IMR-90 (cell line): ENCODE results near the gene UST. TPM values are rescaled to one million over a fixed set of nuclear protein-coding genes. Genes with fewer than 3 reads are reported as not detected.

Source experiments
- ATAC-seq: fragments of 200-7000 bp; cut with Tn5 transposase; 2 replicates; pipeline ENCODE4 v1.9.1; 2020; ENCODE audit warnings: low read depth, mild to moderate bottlenecking, moderate library complexity
- BruUV-seq: library from RNA; stranded (reverse); fragments of 400-500 nt; replicated peaks from 2 replicates; lab custom pipeline; 2021; lab: Mats Ljungman, UMichigan
- CTCF ChIA-PET: fragments of 300-600 bp; formaldehyde crosslinking; extraction: SDS; loops from one replicate; lab custom pipeline; 2021; ENCODE audit warnings: antibody characterized with exemption; lab: Yijun Ruan, JAX
- POLR2A ChIA-PET: fragments of 300-600 bp; sonication (Branson Sonifier 250); formaldehyde crosslinking; loops from one replicate; lab custom pipeline; 2022; ENCODE audit warnings: antibody characterized with exemption; ENCODE audit not compliant: unreplicated experiment; lab: Charles Lee
- DNase-seq: peaks from one replicate; pipeline ENCODE4 v3.0.0; 2013
- H2AFZ ChIP-seq: replicated peaks from 2 replicates; pipeline ENCODE3; 2013; ENCODE audit warnings: low read length, mild to moderate bottlenecking; ENCODE audit not compliant: poor library complexity
- H2AK5ac ChIP-seq: 2 replicates; pipeline ENCODE4 v1.6.1; 2013; ENCODE audit warnings: low read depth, low read length, inconsistent platforms
- H2AK9ac ChIP-seq: replicated peaks from 2 replicates; pipeline ENCODE3; 2013; ENCODE audit warnings: mild to moderate bottlenecking, low read depth, low read length, moderate library complexity; ENCODE audit not compliant: poor library complexity
- H2BK120ac ChIP-seq: 2 replicates; pipeline ENCODE4 v1.6.1; 2013; ENCODE audit warnings: low read depth, low read length, inconsistent platforms
- H2BK15ac ChIP-seq: 3 replicates; pipeline ENCODE4 v1.6.1; 2013; ENCODE audit warnings: low read depth, low read length, inconsistent platforms
- H2BK20ac ChIP-seq: 2 replicates; pipeline ENCODE4 v1.6.1; 2013; ENCODE audit warnings: low read depth, mild to moderate bottlenecking, inconsistent platforms, low read length, moderate library complexity
- H2BK5ac ChIP-seq: 2 replicates; pipeline ENCODE4 v1.6.1; 2013; ENCODE audit warnings: mild to moderate bottlenecking, low read depth, low read length, inconsistent platforms; ENCODE audit not compliant: poor library complexity, severe bottlenecking
- H3K14ac ChIP-seq: replicated peaks from 2 replicates; pipeline ENCODE4 v1.6.1; 2013; ENCODE audit warnings: low read depth, low read length, inconsistent platforms
- H3K18ac ChIP-seq: 2 replicates; pipeline ENCODE4 v1.6.1; 2013; ENCODE audit warnings: low read depth, low read length, control low read depth
- H3K23ac ChIP-seq: 2 replicates; pipeline ENCODE4 v1.6.1; 2013; ENCODE audit warnings: low read depth, low read length, inconsistent platforms
- H3K27ac ChIP-seq: 2 replicates; pipeline ENCODE4 v1.5.1; 2013; ENCODE audit warnings: mild to moderate bottlenecking, control low read depth, low read length; ENCODE audit not compliant: insufficient read depth
- H3K27me3 ChIP-seq: 2 replicates; pipeline ENCODE4 v1.6.1; 2013; ENCODE audit warnings: low read length; ENCODE audit not compliant: control insufficient read depth, insufficient read depth
- H3K36me3 ChIP-seq: 2 replicates; pipeline ENCODE4 v1.6.1; 2013; ENCODE audit warnings: low read length, mixed read lengths; ENCODE audit not compliant: control insufficient read depth, insufficient read depth
- H3K4ac ChIP-seq: 2 replicates; pipeline ENCODE4 v1.6.1; 2013; ENCODE audit warnings: low read depth, low read length, inconsistent platforms
- H3K4me1 ChIP-seq: 2 replicates; pipeline ENCODE4 v1.6.1; 2013; ENCODE audit warnings: low read length, mixed read lengths; ENCODE audit not compliant: control insufficient read depth, insufficient read depth
- H3K4me2 ChIP-seq: 2 replicates; pipeline ENCODE4 v1.6.1; 2013; ENCODE audit warnings: low read depth, mild to moderate bottlenecking, control low read depth, low read length, moderate library complexity
- H3K4me3 ChIP-seq: 2 replicates; pipeline ENCODE4 v1.5.1; 2013; ENCODE audit warnings: low read depth, mild to moderate bottlenecking, control low read depth, low read length, moderate library complexity; ENCODE audit not compliant: insufficient read depth
- H3K56ac ChIP-seq: 2 replicates; pipeline ENCODE4 v1.6.1; 2013; ENCODE audit warnings: low read length, inconsistent platforms; ENCODE audit not compliant: insufficient read depth; ENCODE audit errors: extremely low read depth
- H3K79me1 ChIP-seq, 2 experiments: 2 replicates each; pipeline ENCODE4 v1.6.1; 2013; ENCODE audit warnings: low read length in 2 of 2, inconsistent platforms in 1 of 2, low read depth in 1 of 2
- H3K9ac ChIP-seq: 2 replicates; pipeline ENCODE4 v1.6.1; 2013; ENCODE audit warnings: low read depth, low read length, control low read depth
- H3K9me1 ChIP-seq: 2 replicates; pipeline ENCODE4 v1.6.1; 2013; ENCODE audit warnings: low read length, inconsistent platforms; ENCODE audit not compliant: insufficient read depth
- H3K9me3 ChIP-seq: 2 replicates; pipeline ENCODE4 v1.6.1; 2013; ENCODE audit warnings: low read length; ENCODE audit not compliant: control insufficient read depth, insufficient read depth
- H4K20me1 ChIP-seq: 2 replicates; pipeline ENCODE4 v1.6.1; 2013; ENCODE audit warnings: low read length, inconsistent platforms; ENCODE audit not compliant: insufficient read depth
- H4K5ac ChIP-seq: 2 replicates; pipeline ENCODE4 v1.6.1; 2013; ENCODE audit warnings: mild to moderate bottlenecking, low read depth, low read length, control low read depth
- H4K8ac ChIP-seq, 2 experiments: 2 replicates each; pipeline ENCODE4 v1.6.1; 2013; ENCODE audit warnings: low read depth in 2 of 2, low read length in 2 of 2, control low read depth in 1 of 2, inconsistent platforms in 1 of 2
- H4K91ac ChIP-seq: 2 replicates; pipeline ENCODE4 v1.6.1; 2013; ENCODE audit warnings: low read depth, low read length, inconsistent platforms; ENCODE audit not compliant: insufficient read depth
- CEBPB ChIP-seq: IDR thresholded peaks from 2 replicates; pipeline ENCODE4 v1.6.1; 2012; ENCODE audit warnings: low read depth, low read length, improper control_type of control experiment
- FOS ChIP-seq: fragments of 150-350 bp; IDR thresholded peaks from 2 replicates; pipeline ENCODE4 v1.6.1; 2016; ENCODE audit warnings: low read depth, low read length
- MAFK ChIP-seq: IDR thresholded peaks from 2 replicates; pipeline ENCODE4 v1.6.1; 2012; ENCODE audit warnings: low read depth, low read length, improper control_type of control experiment
- RFX5 ChIP-seq: IDR thresholded peaks from 2 replicates; pipeline ENCODE4 v1.8.0; 2012; ENCODE audit warnings: low read depth, mild to moderate bottlenecking, low read length, moderate library complexity
- WGBS, 2 experiments: methylation state at CpG; one replicate each; pipeline versions ENCODE4 v1.1.5 to v1.1.7; 2013; ENCODE audit warnings: missing lambda C conversion rate in 2 of 2; ENCODE audit not compliant: insufficient read length in 1 of 2; ENCODE audit errors: extremely low coverage in 2 of 2; 5-methylcytosine and 5-hydroxymethylcytosine counted together
- dilution Hi-C: fragments of 300-500 bp; cut with HindIII; formaldehyde crosslinking; loops from one replicate; pipeline ENCODE4 v1.14.3; 2018; ENCODE audit warnings: low sequenced_read_pairs; ENCODE audit not compliant: unreplicated experiment
- in situ Hi-C: fragments of 300-500 bp; cut with MboI; formaldehyde crosslinking; loops from 3 replicates; pipeline ENCODE4 v1.14.3; 2019; ENCODE audit warnings: low sequenced_read_pairs, inconsistent platforms, mixed read lengths
- intact Hi-C: fragments of 100-400 bp; cut with micrococcal nuclease; formaldehyde crosslinking; loops from 2 replicates; pipeline ENCODE4 v1.10.0; 2022
- polyA plus RNA-seq, 3 experiments: library from polyadenylated mRNA; depleted of rRNA; stranded (reverse); fragments of >200 nt; gene quantifications; 2 replicates each; pipeline ENCODE4 v1.2.3, GENCODE V29; 2012; ENCODE audit warnings: low replicate concordance in 1 of 3
- total RNA-seq: library from RNA; depleted of rRNA; stranded (reverse); fragments of >200 nt; gene quantifications from 2 replicates; pipeline ENCODE4 v1.2.3, GENCODE V29; 2012

UST gene
- total and polyA plus RNA-seq, 2 of the 4 experiments (the other 2 are of a cell fraction), result 7.7 to 13.8 TPM

DNA sequence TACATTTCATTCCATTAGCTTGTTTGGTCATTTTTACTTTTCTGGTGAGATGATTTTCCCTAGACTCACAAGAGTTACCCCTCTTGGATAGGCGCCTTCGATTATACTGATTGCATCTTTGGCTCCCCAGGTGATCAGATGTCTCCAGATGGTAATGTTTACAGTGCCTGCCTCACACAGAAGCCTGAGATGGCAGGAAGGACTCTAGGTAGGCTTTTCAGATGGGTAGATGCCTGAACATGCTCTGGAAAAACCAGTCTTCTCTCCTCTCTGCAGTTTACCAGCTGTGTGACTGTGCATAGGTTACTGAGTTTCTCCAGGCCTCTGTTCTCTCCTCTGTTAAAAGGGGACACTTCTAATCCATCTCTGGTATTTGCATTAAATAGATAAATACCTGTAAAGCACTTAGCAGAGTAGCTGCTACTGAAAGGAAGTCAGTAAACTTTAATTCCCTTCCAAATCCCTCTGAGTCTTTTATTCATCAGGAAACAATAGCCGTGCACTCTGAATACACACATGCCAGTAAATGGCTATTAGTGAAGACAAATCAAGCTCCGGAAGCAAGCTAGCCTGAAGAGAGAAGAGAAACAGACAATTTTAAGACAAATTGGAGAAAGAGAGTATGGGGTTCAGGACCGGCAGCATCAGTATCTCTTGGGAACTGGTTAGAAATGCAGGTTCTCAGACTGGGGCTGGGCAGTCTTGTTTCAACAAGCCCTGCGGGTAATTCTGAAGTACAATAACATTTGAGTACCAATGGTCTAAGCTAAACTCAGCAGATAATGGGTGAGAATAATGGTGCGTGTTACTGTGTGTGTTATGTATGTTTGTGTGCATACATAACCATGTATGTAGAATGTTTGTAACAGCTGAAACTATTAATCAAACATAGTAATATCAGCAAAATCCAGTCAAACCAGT, 139.4 kb downstream of the UST start:
- Histone ChIP-seq H3K4me1 (peaks cover 11% of the 10 kb centered on the region), H4K5ac (peak overlapping the region; percentile 24; the same call in 1 of the 2 replicates), H2AK5ac (peak overlapping the region; percentile 57), H3K4ac (peak overlapping the region; percentile 61), H4K8ac (peak overlapping the region in 1 of 2 experiments; percentile 16; a peak in 1 of 4 replicates), H3K14ac (peak overlapping the region; percentile 71), H2AK9ac (no peak overlapping the region), H3K18ac (peak overlapping the region; percentile 48; the same call in 1 of the 2 replicates), H3K56ac (no peak overlapping the region), H2BK20ac (peak overlapping the region; percentile 63), H2AFZ (no peak overlapping the region), H3K23ac (0 out of 2 replicates have a peak overlapping the region, but pooled peaks have one; percentile 14), H2BK15ac (peak overlapping the region; percentile 69; the same call in 2 of the 3 replicates), H4K91ac (peak overlapping the region; percentile 70), H2BK120ac (peak overlapping the region; percentile 77), H3K9me3 (no peaks in the 10 kb centered on the region), H3K4me3 (no peak overlapping the region), H4K20me1 (peaks cover 20% of the 10 kb centered on the region), H2BK5ac (peak overlapping the region; percentile 12), H3K9me1 (peaks cover 16% of the 10 kb centered on the region), H3K27ac (peak overlapping the region; percentile 14; the same call in 1 of the 2 replicates), H3K36me3 (no peaks in the 10 kb centered on the region), H3K79me1 (peaks cover 3 to 16% of the 10 kb centered on the region in 2 experiments; a peak in 3 of 4 replicates), H3K9ac (no peak overlapping the region), H3K4me2 (peak overlapping the region; percentile 60), H3K27me3 (no peaks in the 10 kb centered on the region)
- BruUV-seq, result no TSS peak
- TF ChIP-seq RFX5 (no peak), MAFK (no peak), CEBPB (no peak), FOS (no peak)
- 100% methylated on average over 2 of the region's 7 CpGs; no CpG with 5 or more reads in 1 of the 2 experiments for WGBS, 2 experiments
- CTCF ChIA-PET, result interaction anchor here (0.6 to 1.1 kb wide), 2 partner anchors 8 to 308 kb away, joined by 3 read pairs; no protein-coding TSS in a partner anchor
- in situ Hi-C loops, result no loop called here
- ATAC-seq (peak; percentile 10), DNase-seq (no peak)
- dilution Hi-C loops, result no loop called here
- intact Hi-C loops, result loop anchor here (5.0 kb wide), 1 partner anchor 51 kb away; no protein-coding TSS in a partner anchor
- POLR2A ChIA-PET, result no interaction called here
